Loucy (cell line): ENCODE results near the gene WLS.

ENCODE experiments used
- H2AFZ ChIP-seq: fragments of 200-600 bp; sonication (generic); 2 replicates; pipeline ENCODE4 v1.6.0; 2016; ENCODE audit warnings: antibody characterized with exemption, mild to moderate bottlenecking, low read length, moderate library complexity
- H3F3A ChIP-seq: fragments of 200-600 bp; 2 replicates; pipeline ENCODE4 v1.6.0; 2016; ENCODE audit warnings: antibody characterized with exemption, low read depth, mild to moderate bottlenecking
- H3K27me3 ChIP-seq: fragments of 200-600 bp; sonication (generic); 2 replicates; pipeline ENCODE4 v1.6.1; 2014; ENCODE audit warnings: low read length, mild to moderate bottlenecking; ENCODE audit not compliant: insufficient read depth, poor library complexity, severe bottlenecking
- H3K36me3 ChIP-seq: fragments of 200-600 bp; sonication (generic); 2 replicates; pipeline ENCODE4 v1.6.1; 2016; ENCODE audit warnings: low read length; ENCODE audit not compliant: insufficient read depth
- H3K4me1 ChIP-seq: fragments of 200-600 bp; sonication (generic); 2 replicates; pipeline ENCODE4 v1.5.1; 2014; ENCODE audit warnings: low read length, mild to moderate bottlenecking; ENCODE audit not compliant: insufficient read depth, poor library complexity, severe bottlenecking
- H3K4me2 ChIP-seq: fragments of 200-600 bp; sonication (generic); 2 replicates; pipeline ENCODE4 v1.6.0; 2014; ENCODE audit warnings: antibody characterized with exemption, low read length, low read depth, mild to moderate bottlenecking; ENCODE audit not compliant: poor library complexity, severe bottlenecking
- H3K4me3 ChIP-seq: fragments of 200-600 bp; sonication (generic); 2 replicates; pipeline ENCODE4 v1.5.1; 2014; ENCODE audit warnings: low read length, mild to moderate bottlenecking, mixed read lengths; ENCODE audit not compliant: poor library complexity, severe bottlenecking
- H3K79me2 ChIP-seq: fragments of 200-600 bp; sonication (generic); 2 replicates; pipeline ENCODE4 v1.6.1; 2014; ENCODE audit warnings: low read length; ENCODE audit not compliant: insufficient read depth
- H3K9ac ChIP-seq: fragments of 200-600 bp; sonication (generic); 2 replicates; pipeline ENCODE4 v1.6.0; 2014; ENCODE audit warnings: mild to moderate bottlenecking, low read depth, low read length, moderate library complexity; ENCODE audit not compliant: poor library complexity, severe bottlenecking
- H3K9me2 ChIP-seq: fragments of 200-600 bp; sonication (generic); replicated peaks from 2 replicates; pipeline ENCODE4 v1.6.1; 2016; ENCODE audit warnings: low read depth, low read length, mixed read lengths
- H3K9me3 ChIP-seq: fragments of 200-600 bp; sonication (generic); 2 replicates; pipeline ENCODE4 v1.6.1; 2014; ENCODE audit warnings: mild to moderate bottlenecking, antibody characterized with exemption, low read length, low read depth; ENCODE audit not compliant: insufficient read depth
- H4K20me1 ChIP-seq: fragments of 200-600 bp; sonication (generic); 2 replicates; pipeline ENCODE4 v1.6.0; 2014; ENCODE audit warnings: antibody characterized with exemption, low read length, mild to moderate bottlenecking; ENCODE audit not compliant: insufficient read depth, poor library complexity, severe bottlenecking
- EZH2phosphoT487 ChIP-seq: fragments of 200-600 bp; IDR thresholded peaks from 2 replicates; pipeline ENCODE4 v1.6.1; 2018; ENCODE audit warnings: antibody characterized with exemption, mild to moderate bottlenecking, moderate library complexity, borderline replicate concordance
- TF ChIP-seq, protein P1 (sequence below): fragments of 200-600 bp; sonication (generic); conservative IDR thresholded peaks from 2 replicates; pipeline ENCODE4 v1.5.1; 2014; ENCODE audit warnings: mild to moderate bottlenecking, antibody characterized with exemption, low read length

WLS gene

DNA sequence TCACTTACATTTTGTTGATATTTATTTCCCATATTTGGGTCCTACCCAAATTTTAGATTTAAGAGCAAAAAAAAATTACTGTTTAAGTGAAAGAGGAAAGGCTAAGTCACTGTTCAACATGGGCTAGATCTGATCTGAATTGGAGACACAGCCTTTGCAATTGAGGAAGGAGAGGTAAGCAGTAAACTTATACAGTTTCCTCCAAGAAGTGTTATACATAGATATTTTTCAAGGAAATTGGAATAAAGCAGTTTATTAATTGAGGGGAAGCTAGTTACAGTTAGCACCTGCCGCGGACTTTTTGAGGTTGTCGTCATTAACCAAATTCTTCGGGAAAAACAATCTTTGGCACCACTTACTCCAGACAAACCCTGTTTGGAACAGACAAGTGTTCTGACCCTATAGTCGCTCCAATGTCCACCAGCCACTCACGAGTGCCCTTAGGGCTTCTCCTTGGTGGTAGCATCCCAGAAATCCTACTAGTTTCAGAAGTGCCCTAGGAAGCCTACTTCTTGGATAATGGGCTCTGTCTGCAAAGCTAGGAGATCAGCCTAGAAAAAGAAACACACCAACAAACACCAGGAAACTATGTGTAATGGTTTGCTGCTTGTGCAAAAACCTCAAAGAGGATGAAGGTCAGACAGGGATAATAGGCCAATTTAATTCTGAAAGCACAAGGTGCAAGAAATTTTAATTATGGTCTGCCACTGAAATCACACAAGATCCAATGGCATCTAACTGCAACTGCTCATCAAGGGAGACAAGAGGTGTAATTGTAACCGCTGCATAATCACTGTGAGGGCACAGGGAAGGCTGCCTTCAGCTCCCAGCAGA is 2.5 kb downstream of the WLS start:
- H3K4me3 ChIP-seq = no peak overlapping the region
- H3K27me3 ChIP-seq = no peaks in the 10 kb centered on the region
- no peak for TF ChIP-seq EZH2phosphoT487
- TF ChIP-seq, protein P1, sequence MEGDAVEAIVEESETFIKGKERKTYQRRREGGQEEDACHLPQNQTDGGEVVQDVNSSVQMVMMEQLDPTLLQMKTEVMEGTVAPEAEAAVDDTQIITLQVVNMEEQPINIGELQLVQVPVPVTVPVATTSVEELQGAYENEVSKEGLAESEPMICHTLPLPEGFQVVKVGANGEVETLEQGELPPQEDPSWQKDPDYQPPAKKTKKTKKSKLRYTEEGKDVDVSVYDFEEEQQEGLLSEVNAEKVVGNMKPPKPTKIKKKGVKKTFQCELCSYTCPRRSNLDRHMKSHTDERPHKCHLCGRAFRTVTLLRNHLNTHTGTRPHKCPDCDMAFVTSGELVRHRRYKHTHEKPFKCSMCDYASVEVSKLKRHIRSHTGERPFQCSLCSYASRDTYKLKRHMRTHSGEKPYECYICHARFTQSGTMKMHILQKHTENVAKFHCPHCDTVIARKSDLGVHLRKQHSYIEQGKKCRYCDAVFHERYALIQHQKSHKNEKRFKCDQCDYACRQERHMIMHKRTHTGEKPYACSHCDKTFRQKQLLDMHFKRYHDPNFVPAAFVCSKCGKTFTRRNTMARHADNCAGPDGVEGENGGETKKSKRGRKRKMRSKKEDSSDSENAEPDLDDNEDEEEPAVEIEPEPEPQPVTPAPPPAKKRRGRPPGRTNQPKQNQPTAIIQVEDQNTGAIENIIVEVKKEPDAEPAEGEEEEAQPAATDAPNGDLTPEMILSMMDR = no peak
- no peaks in the 10 kb centered on the region for H3K4me1 ChIP-seq
- no peaks in the 10 kb centered on the region for H3F3A ChIP-seq
- H2AFZ ChIP-seq = no peak overlapping the region
- H3K36me3 ChIP-seq = no peaks in the 10 kb centered on the region
- no peaks in the 10 kb centered on the region for H3K79me2 ChIP-seq
- no peaks in the 10 kb centered on the region for H3K9me3 ChIP-seq
- H3K4me2 ChIP-seq = no peak overlapping the region
- H3K9ac ChIP-seq = no peak overlapping the region
- no peaks in the 10 kb centered on the region for H3K9me2 ChIP-seq
- H4K20me1 ChIP-seq = no peaks in the 10 kb centered on the region

- H3K9me2 ChIP-seq = no peaks in the 10 kb centered on the region
- no peaks in the 10 kb centered on the region for H3K36me3 ChIP-seq
- H3K9ac ChIP-seq = no peak overlapping the region
- H3K4me2 ChIP-seq = no peak overlapping the region
- H3K4me1 ChIP-seq = no peaks in the 10 kb centered on the region
- no peaks in the 10 kb centered on the region for H4K20me1 ChIP-seq
- H3F3A ChIP-seq = no peaks in the 10 kb centered on the region
- H3K4me3 ChIP-seq = no peak overlapping the region
- no peaks in the 10 kb centered on the region for H3K79me2 ChIP-seq
- H3K9me3 ChIP-seq = no peaks in the 10 kb centered on the region
- H2AFZ ChIP-seq = no peak overlapping the region
- TF ChIP-seq EZH2phosphoT487 = no peak
- TF ChIP-seq, protein P1 = no peak
- H3K27me3 ChIP-seq = no peaks in the 10 kb centered on the region
These were observed 3.5 kb downstream of the WLS start for GRCh38 chr1:68228851-68229250.

DNA sequence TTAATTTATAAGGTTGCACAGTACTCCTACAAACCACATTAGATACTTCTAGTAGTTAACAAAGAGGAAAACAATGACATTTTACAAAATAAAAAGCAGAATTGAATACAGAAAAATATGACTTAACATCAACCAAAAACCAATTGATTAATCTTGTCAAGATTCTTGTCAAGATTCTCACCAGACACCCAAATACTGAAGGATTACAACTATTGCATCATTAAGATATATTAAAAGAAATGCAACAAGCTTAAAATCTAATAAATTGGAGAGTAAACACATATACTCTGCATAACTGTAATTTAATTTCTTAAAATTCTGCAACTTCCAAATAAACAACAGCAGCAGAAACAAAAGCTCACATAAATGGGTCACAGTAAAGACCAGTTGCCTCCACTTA is 4.7 kb downstream of the WLS start:
- H3F3A ChIP-seq = no peaks in the 10 kb centered on the region
- H3K4me1 ChIP-seq = no peaks in the 10 kb centered on the region
- no peaks in the 10 kb centered on the region for H3K36me3 ChIP-seq
- H2AFZ ChIP-seq = no peak overlapping the region
- TF ChIP-seq, protein P1 = no peak
- TF ChIP-seq EZH2phosphoT487 = no peak
- no peak overlapping the region for H3K9ac ChIP-seq
- H3K79me2 ChIP-seq = no peaks in the 10 kb centered on the region
- H3K4me3 ChIP-seq = no peak overlapping the region
- no peaks in the 10 kb centered on the region for H3K9me3 ChIP-seq
- H3K9me2 ChIP-seq = no peaks in the 10 kb centered on the region
- no peaks in the 10 kb centered on the region for H3K27me3 ChIP-seq
- no peaks in the 10 kb centered on the region for H4K20me1 ChIP-seq
- no peak overlapping the region for H3K4me2 ChIP-seq
